Raji (cell line): ENCODE data around the gene CDIP1.

Source experiments
- POLR2A ChIP-seq: IDR thresholded peaks from 2 replicates; pipeline ENCODE4 v1.6.1; 2011; ENCODE audit warnings: low read depth, low read length, control low read depth; ENCODE audit not compliant: insufficient read depth

Gene CDIP1

GRCh38 chr16:4552541-4552940, 14.0 kb upstream of the CDIP1 start:
- no peak for TF ChIP-seq POLR2A

DNA sequence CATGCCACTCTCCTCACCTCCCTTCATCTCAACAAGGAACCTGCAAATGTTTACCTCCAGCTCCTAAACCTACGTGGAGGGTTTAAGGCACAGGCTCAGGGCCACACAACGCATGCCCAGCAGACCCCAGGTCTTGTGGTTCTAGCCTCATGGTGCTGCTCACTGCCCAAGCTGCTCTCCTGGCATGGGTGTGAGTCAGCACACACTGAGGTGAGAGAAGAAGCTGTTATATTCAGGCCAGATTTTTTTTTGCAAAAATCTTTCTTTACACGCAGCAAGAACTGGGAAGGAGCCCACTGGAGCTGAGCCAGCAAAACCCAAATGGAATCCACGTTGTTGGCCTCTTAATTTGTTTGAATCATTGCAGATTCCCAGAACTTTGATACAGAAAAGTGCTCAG, 12.0 kb upstream of the CDIP1 start:
- TF ChIP-seq POLR2A = no peak

- TF ChIP-seq POLR2A = no peak
These were observed 9.6 kb upstream of the CDIP1 start for GRCh38 chr16:4548124-4548523.

GRCh38 chr16:4544473-4544872, 5.9 kb upstream of the CDIP1 start:
- no peak for TF ChIP-seq POLR2A

GRCh38 chr16:4539716-4540284, 1.2 kb upstream of the CDIP1 start:
- TF ChIP-seq POLR2A = no peak

DNA sequence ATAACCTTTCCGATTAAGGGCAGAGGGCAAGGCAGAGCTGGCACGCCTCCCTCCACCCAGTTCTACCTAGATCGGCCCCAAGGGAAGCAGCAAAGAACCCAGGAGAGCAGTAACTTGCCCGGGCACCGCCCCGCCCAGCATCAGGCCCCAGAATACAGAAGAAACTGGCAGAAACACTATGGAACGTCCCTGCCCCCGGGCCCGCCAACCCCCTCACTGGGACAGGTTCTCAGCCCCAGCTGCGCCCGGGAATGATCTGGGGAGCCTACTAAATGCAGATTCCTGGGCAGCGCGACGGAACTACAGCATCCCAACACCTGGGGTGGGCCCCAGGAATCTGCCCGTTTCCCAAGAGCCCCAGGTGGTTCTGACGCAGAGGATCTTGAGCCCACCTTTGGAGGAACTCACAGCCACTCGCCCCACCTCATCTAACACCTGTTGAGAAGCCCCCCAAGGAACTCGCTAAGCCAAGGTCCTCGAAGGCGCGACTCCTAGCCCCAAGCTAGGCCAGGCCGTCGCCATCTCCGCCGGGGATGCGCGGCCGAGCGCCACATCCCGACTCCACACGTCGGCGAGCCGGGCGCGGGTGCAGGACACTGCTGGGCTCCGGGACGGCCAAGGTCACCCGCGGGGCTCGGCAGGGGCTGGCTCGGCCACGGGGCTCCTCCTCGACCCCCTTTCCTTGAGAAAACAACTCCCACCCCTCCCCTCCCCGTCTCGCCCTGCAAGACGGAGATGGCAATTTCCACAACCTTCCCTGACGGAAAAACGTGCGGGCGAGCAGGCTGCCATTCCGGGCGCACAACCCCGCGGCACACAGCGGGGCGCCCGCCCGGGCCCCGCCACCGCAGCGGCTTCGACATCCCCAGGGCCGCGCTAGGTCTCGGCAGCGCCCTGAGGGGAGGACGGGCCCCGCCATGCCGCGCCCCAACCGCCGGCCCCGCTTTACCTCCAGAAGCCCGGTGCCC, 913 bp downstream of the CDIP1 start:
- TF ChIP-seq POLR2A = no peak

GRCh38 chr16:4536391-4537106, 2.0 kb downstream of the CDIP1 start:
- TF ChIP-seq POLR2A = no peak

GRCh38 chr16:4535627-4536108, 2.9 kb downstream of the CDIP1 start:
- no peak for TF ChIP-seq POLR2A

GRCh38 chr16:4534151-4534790, 4.3 kb downstream of the CDIP1 start:
- TF ChIP-seq POLR2A = no peak

GRCh38 chr16:4533490-4533889, 5.1 kb downstream of the CDIP1 start:
- no peak for TF ChIP-seq POLR2A

DNA sequence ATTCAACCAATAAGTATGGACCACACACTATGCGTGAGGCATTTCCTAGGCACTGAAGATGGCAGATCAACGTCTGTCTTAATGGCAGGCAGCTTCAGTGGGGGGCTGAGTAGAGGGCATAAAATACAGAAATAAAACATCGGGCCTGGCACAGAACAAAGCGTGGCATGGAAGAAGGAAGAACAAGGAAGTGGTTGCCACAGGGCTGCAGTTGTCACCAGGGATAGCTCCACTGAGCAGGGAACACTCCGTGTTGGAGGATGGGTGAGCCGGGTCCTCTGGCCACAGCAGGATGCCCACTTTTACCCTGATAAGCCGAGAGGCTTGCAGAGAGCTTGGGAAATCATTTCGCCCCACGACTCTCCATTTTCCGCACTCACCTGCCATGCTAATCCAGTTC, 6.3 kb downstream of the CDIP1 start:
- TF ChIP-seq POLR2A = no peak

- TF ChIP-seq POLR2A = no peak
These were observed 6.8 kb downstream of the CDIP1 start for GRCh38 chr16:4531811-4532210.

GRCh38 chr16:4529085-4530060, 9.2 kb downstream of the CDIP1 start:
- no peak for TF ChIP-seq POLR2A
